Measurements from ENCODE around the gene CD8B2.

- TF ChIP-seq YY1 (IDR thresholded peaks at IDR 0.05; ENCODE audit: insufficient read depth, insufficient read length) (no peak), SUZ12 (IDR thresholded peaks at IDR 0.05; ENCODE audit: extremely low read depth, insufficient read depth, insufficient read length) (no peak)
Measured at GRCh38 chr2:106546391-106546990, 59.3 kb downstream of the CD8B2 start.
